Activated CD8-positive, alpha-beta memory T cell treated with anti-CD3 and anti-CD28 coated beads for 24 hours (primary cell): ENCODE data around the gene UBXN6.
A peak's percentile ranks its signal among the peaks of the same experiment; 100 is the strongest.

Experiments
- DNase-seq: peaks from one replicate; pipeline ENCODE4 v3.0.0-alpha.2; 2020

UBXN6 gene

DNA sequence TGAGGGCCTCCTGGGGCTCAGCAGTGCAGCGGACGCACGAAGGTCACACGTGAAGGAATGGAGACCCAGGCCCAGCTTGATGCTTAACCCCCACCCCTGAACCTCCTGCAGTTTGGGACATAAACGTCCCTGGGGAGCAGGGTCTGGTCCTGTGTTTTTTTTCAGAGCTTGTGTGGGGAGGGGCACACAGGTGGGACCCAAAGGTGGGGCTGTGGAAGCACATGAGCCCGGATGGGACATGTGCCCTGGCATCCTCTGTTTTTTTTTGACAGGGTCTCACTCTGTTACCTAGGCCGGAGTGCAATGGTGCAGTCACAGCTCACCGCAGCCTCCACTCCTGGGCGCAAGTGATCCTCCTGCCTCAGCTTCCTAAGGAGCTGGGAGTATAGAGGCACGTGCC is 20.5 kb downstream of the UBXN6 start:
- no peak for DNase-seq

GRCh38 chr19:4436231-4436630 is 21.4 kb downstream of the UBXN6 start:
- no peak for DNase-seq

GRCh38 chr19:4434391-4434790 is 23.2 kb downstream of the UBXN6 start:
- no peak for DNase-seq

DNA sequence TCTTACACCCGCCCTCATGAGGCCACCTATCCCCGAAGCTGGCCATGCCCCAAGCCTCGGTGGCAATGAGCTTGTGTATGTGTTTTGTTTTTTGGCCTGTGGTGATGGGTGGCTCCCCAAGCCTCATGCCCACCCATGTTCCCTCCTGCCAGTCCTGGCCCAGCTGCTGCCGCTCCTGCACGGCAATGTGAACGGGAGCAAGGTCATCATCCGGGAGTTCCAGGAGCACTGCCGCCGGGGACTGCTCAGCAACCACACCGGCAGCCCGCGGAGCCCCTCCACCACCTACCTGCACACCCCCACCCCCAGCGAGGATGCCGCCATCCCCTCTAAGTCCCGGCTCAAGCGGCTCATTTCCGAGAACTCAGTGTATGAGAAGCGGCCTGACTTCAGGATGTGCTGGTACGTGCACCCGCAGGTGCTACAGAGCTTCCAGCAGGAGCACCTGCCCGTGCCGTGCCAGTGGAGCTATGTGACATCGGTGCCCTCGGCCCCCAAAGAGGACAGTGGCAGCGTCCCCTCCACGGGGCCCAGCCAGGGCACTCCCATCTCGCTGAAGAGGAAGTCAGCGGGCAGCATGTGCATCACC is 24.6 kb downstream of the UBXN6 start:
- DNase-seq = no peak

DNA sequence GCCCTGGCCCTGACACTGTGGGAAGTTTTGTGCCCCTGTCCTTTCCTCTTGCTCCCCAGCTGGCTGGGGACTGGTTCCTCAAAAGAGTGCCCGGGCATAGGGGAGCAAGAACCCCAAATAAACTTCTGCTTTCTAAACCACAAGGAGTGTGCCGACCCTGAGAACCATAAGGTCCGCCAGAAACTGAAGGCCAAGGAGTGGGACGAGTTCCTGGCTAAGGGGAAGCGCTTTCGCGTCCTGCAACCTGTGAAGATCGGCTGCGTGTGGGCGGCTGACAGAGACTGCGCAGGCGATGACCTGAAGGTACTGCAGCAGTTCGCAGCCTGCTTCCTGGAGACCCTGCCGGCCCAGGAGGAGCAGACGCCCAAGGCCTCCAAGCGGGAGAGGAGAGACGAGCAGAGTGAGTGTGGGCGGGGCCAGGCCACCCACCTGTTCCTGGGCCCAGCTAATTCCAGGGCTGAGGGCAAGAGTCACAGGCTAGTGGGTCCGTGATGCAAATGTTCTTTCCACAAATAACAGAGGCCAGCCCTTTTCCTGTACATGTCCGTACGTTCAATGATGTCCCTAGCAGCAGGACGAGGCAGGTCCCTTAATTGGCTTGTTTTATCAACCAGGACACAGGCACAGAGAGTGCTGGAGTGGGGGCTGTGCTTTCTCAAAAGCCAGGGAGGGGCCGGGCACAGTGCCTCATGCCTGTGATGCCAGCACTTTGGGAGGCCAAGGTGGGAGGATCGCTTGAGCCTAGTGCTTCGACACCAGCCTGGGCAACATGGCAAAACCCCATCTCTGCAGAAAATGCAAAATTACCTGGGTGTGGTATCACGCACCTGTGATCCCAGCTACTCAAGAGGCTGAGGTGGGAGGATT is 25.6 kb downstream of the UBXN6 start:
- DNase-seq = no peak

DNA sequence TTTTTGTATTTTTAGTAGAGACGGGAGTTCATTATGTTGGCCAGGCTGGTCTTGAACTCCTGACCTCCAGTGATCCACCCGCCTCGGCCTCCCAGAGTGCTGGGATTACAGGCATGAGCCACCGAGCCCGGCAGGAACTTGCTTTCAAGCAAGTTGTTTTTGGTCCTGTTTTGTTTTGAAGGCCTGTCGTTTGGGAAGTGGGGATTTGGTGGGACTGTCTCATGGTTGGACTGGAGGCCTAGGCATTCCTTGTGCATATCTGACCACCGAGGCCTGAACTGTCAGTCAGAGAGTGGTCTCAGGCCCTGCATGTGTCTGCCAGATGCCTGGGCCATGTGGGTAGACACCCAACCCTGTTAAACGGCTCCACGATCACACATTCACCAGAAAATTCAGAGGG is 26.3 kb downstream of the UBXN6 start:
- no peak for DNase-seq

- no peak for DNase-seq
These were observed 26.8 kb downstream of the UBXN6 start for GRCh38 chr19:4430760-4431159.

- no peak for DNase-seq
These were observed 27.8 kb downstream of the UBXN6 start for GRCh38 chr19:4429771-4430171.

GRCh38 chr19:4429256-4429655 is 28.3 kb downstream of the UBXN6 start:
- DNase-seq = no peak

GRCh38 chr19:4428326-4428975 is 29.1 kb downstream of the UBXN6 start:
- no peak for DNase-seq

GRCh38 chr19:4425537-4425936 is 32.1 kb downstream of the UBXN6 start:
- DNase-seq = no peak

DNA sequence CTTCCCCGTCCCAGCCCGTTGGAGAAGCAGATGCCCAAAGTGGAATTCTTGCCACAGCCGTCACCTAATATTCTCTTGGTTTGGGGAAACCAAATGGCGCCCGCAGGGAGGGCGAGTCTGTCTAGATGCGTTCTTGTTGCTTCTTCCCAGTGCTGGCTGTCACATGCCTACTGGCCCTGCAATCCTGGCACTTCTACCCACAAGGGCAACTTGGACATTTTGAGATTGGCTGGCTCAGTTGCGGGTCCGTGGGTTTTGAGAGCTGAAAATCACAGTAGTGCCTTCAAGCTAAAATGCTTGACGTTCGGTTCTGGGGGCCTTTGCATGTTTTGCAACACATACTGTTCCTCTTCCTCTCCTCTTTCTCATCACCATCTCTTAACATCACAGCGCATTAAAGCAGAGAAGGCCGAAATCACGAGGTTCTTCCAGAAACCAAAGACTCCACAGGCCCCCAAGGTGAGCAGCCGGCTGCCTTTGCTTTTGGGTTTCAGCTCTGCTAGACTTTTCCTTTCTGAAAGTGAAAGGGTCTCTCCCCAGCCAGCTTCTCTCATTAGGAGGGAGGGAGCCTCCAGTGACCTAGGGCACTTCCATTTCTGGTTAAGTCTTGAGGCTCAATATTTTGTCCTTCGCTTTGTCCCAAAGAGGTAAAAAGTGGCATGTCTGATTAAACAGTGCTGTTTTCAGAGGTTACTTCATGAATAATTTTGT is 34.0 kb downstream of the UBXN6 start:
- no peak for DNase-seq

DNA sequence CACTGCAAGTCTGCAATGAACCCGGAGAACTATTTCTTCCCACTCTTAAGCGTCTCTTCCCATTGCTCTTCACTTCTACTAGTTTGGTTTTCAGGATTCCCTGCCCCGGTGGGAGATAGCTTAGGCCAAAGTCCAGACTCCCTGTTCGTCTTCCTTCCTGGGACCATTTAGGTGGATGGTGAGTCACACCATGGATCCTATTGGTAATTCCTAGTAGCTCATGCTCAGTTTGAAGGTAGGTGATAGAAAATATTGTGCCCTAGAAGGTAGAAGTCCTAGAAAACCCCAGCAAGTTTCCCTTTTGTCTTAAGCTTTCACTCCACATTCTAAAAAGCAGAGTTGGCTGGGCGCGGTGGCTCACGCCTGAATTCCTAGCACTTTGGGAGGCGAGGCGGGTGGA is 41.3 kb downstream of the UBXN6 start:
- no peak for DNase-seq

- DNase-seq = no peak
These were observed 42.2 kb downstream of the UBXN6 start for GRCh38 chr19:4415352-4415751.

GRCh38 chr19:4414800-4415321 is 42.7 kb downstream of the UBXN6 start:
- DNase-seq = no peak

GRCh38 chr19:4414144-4414799 is 43.3 kb downstream of the UBXN6 start:
- DNase-seq = no peak

- DNase-seq = no peak
These were observed 44.0 kb downstream of the UBXN6 start for GRCh38 chr19:4413588-4413987.

GRCh38 chr19:4409123-4409933 is 48.3 kb downstream of the UBXN6 start:
- DNase-seq = no peak

- DNase-seq = no peak
These were observed 51.0 kb downstream of the UBXN6 start for GRCh38 chr19:4406626-4407025.

DNA sequence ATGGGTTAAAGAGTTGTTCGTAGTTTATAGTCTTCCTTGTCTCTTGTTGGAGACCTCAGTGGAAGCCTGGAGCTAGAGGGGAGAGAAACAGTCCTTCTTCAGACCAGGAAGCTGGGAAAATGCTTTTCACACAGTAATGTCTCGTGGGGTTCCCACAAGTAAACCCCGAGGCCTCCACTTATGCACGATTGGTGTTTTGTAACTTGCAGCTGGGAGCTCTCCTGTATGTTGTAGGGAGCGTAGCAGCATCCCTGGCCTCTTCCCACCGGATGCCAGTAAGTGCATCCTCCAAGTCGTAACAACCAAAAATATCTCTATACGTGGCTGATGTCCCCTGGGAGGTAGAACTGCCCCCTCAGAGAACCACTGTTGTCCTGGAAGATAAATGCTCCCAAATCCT is 51.6 kb downstream of the UBXN6 start:
- no peak for DNase-seq

- DNase-seq = peak; percentile 59
These were observed 54.4 kb downstream of the UBXN6 start for GRCh38 chr19:4403005-4403761.
